ENCODE measurements around the gene ABLIM1.

GRCh38 chr10:114547514-114547913 lies 110.6 kb downstream of the ABLIM1 start:
- TF ChIP-seq EP300 (IDR thresholded peaks at IDR 0.05; ENCODE audit: borderline replicate concordance) = no peak
- no peak for TF ChIP-seq NFIC (IDR thresholded peaks at IDR 0.05)
- no peak for TF ChIP-seq TAF1 (IDR thresholded peaks at IDR 0.05; ENCODE audit: low read depth)

Data from Ishikawa (cell line).